ENCODE results near the gene CTNNA3.

The CTNNA3 gene

DNA sequence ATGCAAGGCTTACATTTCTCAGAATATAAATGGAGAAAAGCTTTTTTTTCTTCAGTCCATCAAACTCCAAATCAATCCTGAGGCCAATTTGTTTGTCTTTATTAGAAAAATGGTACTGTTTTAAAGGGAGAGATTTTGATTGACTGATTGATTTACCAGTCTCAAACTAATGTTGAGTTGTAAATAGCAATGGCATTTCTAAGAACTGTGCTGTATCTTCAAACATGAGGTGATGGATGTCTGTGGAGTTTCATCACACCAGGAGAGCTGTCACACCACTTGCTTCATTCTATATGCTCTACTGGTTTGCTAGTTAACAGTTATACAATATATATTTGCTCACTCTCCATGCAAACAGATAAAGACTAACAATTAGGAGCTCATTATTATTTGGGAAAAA is 809.1 kb downstream of the CTNNA3 start:
- H3K4me3 ChIP-seq (replicated peaks in 1 of 2; ENCODE audit: low read depth in 2 of 2, low read length in 2 of 2), result no peak overlapping the region
- DNase-seq (ENCODE audit: low read depth in 2 of 2), result no peak
- TF ChIP-seq, protein P1, sequence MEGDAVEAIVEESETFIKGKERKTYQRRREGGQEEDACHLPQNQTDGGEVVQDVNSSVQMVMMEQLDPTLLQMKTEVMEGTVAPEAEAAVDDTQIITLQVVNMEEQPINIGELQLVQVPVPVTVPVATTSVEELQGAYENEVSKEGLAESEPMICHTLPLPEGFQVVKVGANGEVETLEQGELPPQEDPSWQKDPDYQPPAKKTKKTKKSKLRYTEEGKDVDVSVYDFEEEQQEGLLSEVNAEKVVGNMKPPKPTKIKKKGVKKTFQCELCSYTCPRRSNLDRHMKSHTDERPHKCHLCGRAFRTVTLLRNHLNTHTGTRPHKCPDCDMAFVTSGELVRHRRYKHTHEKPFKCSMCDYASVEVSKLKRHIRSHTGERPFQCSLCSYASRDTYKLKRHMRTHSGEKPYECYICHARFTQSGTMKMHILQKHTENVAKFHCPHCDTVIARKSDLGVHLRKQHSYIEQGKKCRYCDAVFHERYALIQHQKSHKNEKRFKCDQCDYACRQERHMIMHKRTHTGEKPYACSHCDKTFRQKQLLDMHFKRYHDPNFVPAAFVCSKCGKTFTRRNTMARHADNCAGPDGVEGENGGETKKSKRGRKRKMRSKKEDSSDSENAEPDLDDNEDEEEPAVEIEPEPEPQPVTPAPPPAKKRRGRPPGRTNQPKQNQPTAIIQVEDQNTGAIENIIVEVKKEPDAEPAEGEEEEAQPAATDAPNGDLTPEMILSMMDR (IDR thresholded peaks at IDR 0.05; ENCODE audit: low read depth, low read length), result no peak

DNA sequence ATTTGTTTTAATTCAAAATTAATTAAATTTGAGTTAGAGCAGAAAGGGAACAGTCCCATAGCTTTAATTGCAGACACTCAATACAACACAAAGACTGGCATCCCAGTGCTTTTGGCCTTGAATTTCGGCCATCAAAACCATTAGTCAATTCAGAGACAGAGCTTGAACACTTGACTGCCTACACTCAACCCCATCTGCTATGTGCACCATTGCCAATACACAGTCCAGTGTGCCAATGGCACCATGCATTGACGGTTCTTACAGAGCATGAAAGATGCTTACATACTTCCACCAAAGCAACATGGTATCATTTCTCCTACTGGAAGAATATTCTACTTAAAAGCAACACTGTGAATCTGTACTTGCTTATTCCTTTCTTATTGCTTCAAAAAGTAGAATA is 813.7 kb downstream of the CTNNA3 start:
- TF ChIP-seq, protein P1 (IDR thresholded peaks at IDR 0.05; ENCODE audit: low read depth, low read length), result no peak
- H3K4me3 ChIP-seq (replicated peaks in 1 of 2; ENCODE audit: low read depth in 2 of 2, low read length in 2 of 2), result no peak overlapping the region
- no peak for DNase-seq (ENCODE audit: low read depth in 2 of 2)

DNA sequence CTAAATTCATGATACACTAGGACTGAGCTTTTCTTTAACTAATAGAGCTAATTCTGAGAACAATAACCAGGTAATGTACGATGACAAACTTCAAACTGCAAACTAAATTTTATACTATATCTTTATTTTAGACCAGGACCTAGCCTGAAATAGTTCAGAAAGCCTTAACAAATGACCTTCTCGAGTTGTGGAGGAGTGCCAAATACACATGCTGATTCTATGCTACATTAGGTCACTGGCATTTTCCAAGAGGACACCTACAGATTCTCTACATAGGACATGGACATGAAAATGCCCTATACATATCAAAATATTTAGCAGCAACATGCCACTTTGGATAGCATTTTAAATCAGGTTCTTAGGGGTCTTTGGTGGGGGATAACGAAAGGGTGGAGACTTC is 814.2 kb downstream of the CTNNA3 start:
- DNase-seq (ENCODE audit: low read depth in 2 of 2), result no peak
- no peak overlapping the region for H3K4me3 ChIP-seq (replicated peaks in 1 of 2; ENCODE audit: low read depth in 2 of 2, low read length in 2 of 2)
- TF ChIP-seq, protein P1 (IDR thresholded peaks at IDR 0.05; ENCODE audit: low read depth, low read length), result no peak

DNA sequence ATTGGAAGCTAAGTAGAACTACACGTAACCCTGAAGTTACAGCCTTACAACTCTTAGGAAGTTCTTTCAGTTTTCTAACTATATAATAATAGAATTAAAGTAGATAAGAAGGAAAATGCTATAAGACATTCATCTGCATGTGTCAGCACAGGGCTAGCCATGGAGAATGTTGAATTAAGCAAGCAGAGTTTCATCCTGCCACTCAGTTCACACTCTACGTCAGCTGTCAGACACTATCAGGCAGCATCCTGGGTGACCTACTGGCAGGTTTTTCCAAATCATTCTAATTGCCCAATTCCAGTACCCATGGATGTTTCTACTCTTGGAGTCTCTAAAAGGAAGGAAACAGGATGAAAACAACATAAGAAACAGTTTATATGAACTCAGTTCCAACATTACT is 815.2 kb downstream of the CTNNA3 start:
- no peak for DNase-seq (ENCODE audit: low read depth in 2 of 2)
- no peak overlapping the region for H3K4me3 ChIP-seq (replicated peaks in 1 of 2; ENCODE audit: low read depth in 2 of 2, low read length in 2 of 2)
- TF ChIP-seq, protein P1 (IDR thresholded peaks at IDR 0.05; ENCODE audit: low read depth, low read length), result no peak

DNA sequence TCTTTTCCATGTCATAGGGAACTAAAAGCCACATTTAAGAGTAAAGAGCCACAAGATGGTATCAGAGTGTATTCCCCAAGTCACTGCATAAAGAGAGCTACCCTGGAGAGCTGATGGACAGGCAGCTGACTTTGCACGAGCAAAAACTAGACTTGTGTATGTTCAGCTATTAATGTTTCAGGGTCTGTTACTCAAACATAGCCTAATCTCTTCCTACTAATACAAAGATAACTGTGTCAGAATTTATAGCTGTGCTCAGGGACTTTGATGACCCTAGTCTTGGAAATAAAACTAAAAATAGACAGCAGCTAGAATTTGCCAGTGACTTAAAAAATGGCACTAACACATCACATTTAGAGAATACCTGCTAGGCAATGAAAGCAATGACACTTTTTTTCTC is 815.7 kb downstream of the CTNNA3 start:
- H3K4me3 ChIP-seq (replicated peaks in 1 of 2; ENCODE audit: low read depth in 2 of 2, low read length in 2 of 2), result no peak overlapping the region
- TF ChIP-seq, protein P1 (IDR thresholded peaks at IDR 0.05; ENCODE audit: low read depth, low read length), result no peak
- DNase-seq (ENCODE audit: low read depth in 2 of 2), result no peak

DNA sequence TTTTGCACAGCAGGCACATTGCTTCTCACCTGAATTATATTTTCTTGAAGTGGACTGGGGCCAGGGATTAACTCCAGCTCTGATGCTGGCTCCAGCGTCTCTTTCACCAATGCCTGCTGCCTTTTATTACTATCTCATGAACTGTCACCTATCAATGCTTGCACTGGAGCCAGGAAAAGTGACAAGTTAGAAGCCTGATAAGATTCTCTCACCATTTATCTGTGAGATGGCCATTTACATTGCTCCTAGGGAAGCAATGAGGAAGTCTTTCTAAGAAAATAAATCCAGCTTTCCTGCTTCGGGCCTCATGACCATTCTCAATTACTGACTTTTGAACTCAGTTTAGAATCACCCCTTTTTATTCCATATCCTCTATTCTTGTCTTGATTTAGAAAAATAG is 818.6 kb downstream of the CTNNA3 start:
- DNase-seq (ENCODE audit: low read depth in 2 of 2), result no peak
- TF ChIP-seq, protein P1 (IDR thresholded peaks at IDR 0.05; ENCODE audit: low read depth, low read length), result no peak
- H3K4me3 ChIP-seq (replicated peaks in 1 of 2; ENCODE audit: low read depth in 2 of 2, low read length in 2 of 2), result no peak overlapping the region

DNA sequence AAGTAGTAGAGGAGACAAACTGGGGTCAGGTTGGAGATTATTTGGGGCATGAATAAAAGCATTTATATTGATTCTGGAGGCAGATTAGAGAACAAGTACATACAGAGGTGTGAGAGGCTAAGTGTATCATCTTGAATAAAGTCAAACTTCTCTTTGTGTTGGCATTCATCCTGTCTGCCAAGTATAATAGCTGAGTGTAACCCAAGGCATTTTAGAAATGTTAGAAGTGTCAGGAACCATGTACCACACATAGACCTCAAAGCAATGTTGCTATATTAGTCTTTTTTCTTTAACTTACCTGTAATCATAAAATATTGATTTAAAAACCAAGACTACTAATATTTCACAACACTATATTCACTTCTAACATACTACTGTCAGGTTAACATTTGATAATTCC is 826.4 kb downstream of the CTNNA3 start:
- TF ChIP-seq, protein P1 (IDR thresholded peaks at IDR 0.05; ENCODE audit: low read depth, low read length), result no peak
- no peak overlapping the region for H3K4me3 ChIP-seq (replicated peaks in 1 of 2; ENCODE audit: low read depth in 2 of 2, low read length in 2 of 2)
- peak in 1 of 2 donors; percentile 1 for DNase-seq (ENCODE audit: low read depth in 2 of 2)
